ENCODE data around the gene PSAT1. TPM values are rescaled to one million over a fixed set of nuclear protein-coding genes. Genes with fewer than 3 reads are reported as not detected.

Gene PSAT1
- total and polyA plus RNA-seq, 2 of the 13 experiments (the other 11 are each of a cell fraction or from before 2014, with no cell fraction given) = 135 to 229 TPM

- DNase-seq (ENCODE audit: low spot score) (no peak), ATAC-seq (no peak), FAIRE-seq (no peak)
- Histone ChIP-seq H4K20me1 (ENCODE audit: insufficient read depth, low read length) (no peaks in the 10 kb centered on the region), H3K4me3 (replicated peaks in 1 of 3; ENCODE audit: insufficient read depth in 1 of 3, low read depth in 2 of 3, low read length in 3 of 3) (no peak overlapping the region), H3K27me3 (ENCODE audit: control insufficient read depth in 1 of 2, insufficient read depth in 2 of 2, low read length in 2 of 2) (no peaks in the 10 kb centered on the region), H3K9me3 (ENCODE audit: low read length) (no peaks in the 10 kb centered on the region), H2AFZ (ENCODE audit: low read length) (no peak overlapping the region), H3K27ac (ENCODE audit: extremely low read length, insufficient read depth, low read length) (no peak overlapping the region), H3K79me2 (ENCODE audit: insufficient read depth, low read length) (no peaks in the 10 kb centered on the region), H3K36me3 (replicated peaks in 1 of 2; ENCODE audit: control insufficient read depth in 1 of 2, insufficient read depth in 2 of 2, low read length in 2 of 2) (0 out of 5 replicates have a peak, but pooled peaks cover 0 to 5% of the 10 kb centered on the region in 2 experiments), H3K9ac (ENCODE audit: insufficient read depth, low read depth, low read length) (no peak overlapping the region), H3K4me2 (ENCODE audit: low read depth, low read length) (no peak overlapping the region), H3K4me1 (ENCODE audit: insufficient read depth, low read length) (peaks cover 16% of the 10 kb centered on the region)
- 99% methylated on average over 3 of the region's 3 CpGs for WGBS (ENCODE audit: low lambda C conversion rate)
- ChIA-PET POLR2A (interaction anchor here (2.0 kb wide), 1 partner anchor 22 kb away, joined by 8 read pairs; the partner anchor contains the start of gene PSAT1), CTCF (ENCODE audit: low intra/inter-chr PET ratio, low total read pairs) (no interaction called here)
- intact Hi-C loops (cut with micrococcal nuclease; ENCODE audit: unreplicated experiment) = no loop called here
- in situ Hi-C loops (cut with HindIII; ENCODE audit: extremely low pct_ligation_motif_present, low pct_unique_long_range_greater_than_20kb) = no loop called here
- no TSS peak for BruUV-seq (replicated peaks)
- TF ChIP-seq, protein P1, sequence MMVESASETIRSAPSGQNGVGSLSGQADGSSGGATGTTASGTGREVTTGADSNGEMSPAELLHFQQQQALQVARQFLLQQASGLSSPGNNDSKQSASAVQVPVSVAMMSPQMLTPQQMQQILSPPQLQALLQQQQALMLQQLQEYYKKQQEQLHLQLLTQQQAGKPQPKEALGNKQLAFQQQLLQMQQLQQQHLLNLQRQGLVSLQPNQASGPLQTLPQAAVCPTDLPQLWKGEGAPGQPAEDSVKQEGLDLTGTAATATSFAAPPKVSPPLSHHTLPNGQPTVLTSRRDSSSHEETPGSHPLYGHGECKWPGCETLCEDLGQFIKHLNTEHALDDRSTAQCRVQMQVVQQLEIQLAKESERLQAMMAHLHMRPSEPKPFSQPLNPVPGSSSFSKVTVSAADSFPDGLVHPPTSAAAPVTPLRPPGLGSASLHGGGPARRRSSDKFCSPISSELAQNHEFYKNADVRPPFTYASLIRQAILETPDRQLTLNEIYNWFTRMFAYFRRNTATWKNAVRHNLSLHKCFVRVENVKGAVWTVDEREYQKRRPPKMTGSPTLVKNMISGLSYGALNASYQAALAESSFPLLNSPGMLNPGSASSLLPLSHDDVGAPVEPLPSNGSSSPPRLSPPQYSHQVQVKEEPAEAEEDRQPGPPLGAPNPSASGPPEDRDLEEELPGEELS (CRISPR knock-in tag; IDR thresholded peaks at IDR 0.05) = no peak
- TF ChIP-seq MXD1 (CRISPR knock-in tag; IDR thresholded peaks at IDR 0.05) = no peak
- no peak for TF ChIP-seq TSC22D2 (CRISPR knock-in tag; IDR thresholded peaks at IDR 0.05; ENCODE audit: borderline replicate concordance)
- TF ChIP-seq CERS6 (CRISPR knock-in tag; IDR thresholded peaks at IDR 0.05) = no peak
- no peak for TF ChIP-seq RAD21 (CRISPR knock-in tag; IDR thresholded peaks at IDR 0.05)
- TF ChIP-seq CBX5 (CRISPR knock-in tag; IDR thresholded peaks at IDR 0.05; ENCODE audit: borderline replicate concordance) = no peak
- no peak for TF ChIP-seq NFATC3 (CRISPR knock-in tag; IDR thresholded peaks at IDR 0.05)
- TF ChIP-seq RFXAP (CRISPR knock-in tag; IDR thresholded peaks at IDR 0.05; ENCODE audit: borderline replicate concordance) = no peak
- TF ChIP-seq, protein P2, sequence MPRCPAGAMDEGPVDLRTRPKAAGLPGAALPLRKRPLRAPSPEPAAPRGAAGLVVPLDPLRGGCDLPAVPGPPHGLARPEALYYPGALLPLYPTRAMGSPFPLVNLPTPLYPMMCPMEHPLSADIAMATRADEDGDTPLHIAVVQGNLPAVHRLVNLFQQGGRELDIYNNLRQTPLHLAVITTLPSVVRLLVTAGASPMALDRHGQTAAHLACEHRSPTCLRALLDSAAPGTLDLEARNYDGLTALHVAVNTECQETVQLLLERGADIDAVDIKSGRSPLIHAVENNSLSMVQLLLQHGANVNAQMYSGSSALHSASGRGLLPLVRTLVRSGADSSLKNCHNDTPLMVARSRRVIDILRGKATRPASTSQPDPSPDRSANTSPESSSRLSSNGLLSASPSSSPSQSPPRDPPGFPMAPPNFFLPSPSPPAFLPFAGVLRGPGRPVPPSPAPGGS (CRISPR knock-in tag; IDR thresholded peaks at IDR 0.05) = no peak
- TF ChIP-seq HHEX (CRISPR knock-in tag; IDR thresholded peaks at IDR 0.05) = no peak
- no peak for TF ChIP-seq ZFP1 (CRISPR knock-in tag; IDR thresholded peaks at IDR 0.05)
- no peak for TF ChIP-seq HOXA9 (CRISPR knock-in tag; IDR thresholded peaks at IDR 0.05; ENCODE audit: borderline replicate concordance)
- no peak for TF ChIP-seq ZUFSP (CRISPR knock-in tag; IDR thresholded peaks at IDR 0.05; ENCODE audit: borderline replicate concordance)
- no peak for TF ChIP-seq ZBTB3 (CRISPR knock-in tag; IDR thresholded peaks at IDR 0.05; ENCODE audit: borderline replicate concordance, low read depth)
- TF ChIP-seq PPARG (CRISPR knock-in tag; conservative IDR thresholded peaks at IDR 0.05) = no peak
- TF ChIP-seq PAWR (CRISPR knock-in tag; IDR thresholded peaks at IDR 0.05; ENCODE audit: borderline replicate concordance) = no peak
- TF ChIP-seq ZFP41 (CRISPR knock-in tag; IDR thresholded peaks at IDR 0.05; ENCODE audit: borderline replicate concordance) = no peak
- TF ChIP-seq ZNF431 (CRISPR knock-in tag; IDR thresholded peaks at IDR 0.05; ENCODE audit: borderline replicate concordance, low read depth) = no peak
These were observed 23.2 kb upstream of the PSAT1 start for GRCh38 chr9:78273761-78274160.

All from HepG2 (cell line).